GM21367 (cell line): ENCODE data around the gene CYP1A1.

Source experiments
- ATAC-seq: cut with Tn5 transposase; IDR thresholded peaks from one replicate; pipeline ENCODE4 v1.9.1; 2021; ENCODE audit not compliant: unreplicated experiment

Gene CYP1A1

DNA sequence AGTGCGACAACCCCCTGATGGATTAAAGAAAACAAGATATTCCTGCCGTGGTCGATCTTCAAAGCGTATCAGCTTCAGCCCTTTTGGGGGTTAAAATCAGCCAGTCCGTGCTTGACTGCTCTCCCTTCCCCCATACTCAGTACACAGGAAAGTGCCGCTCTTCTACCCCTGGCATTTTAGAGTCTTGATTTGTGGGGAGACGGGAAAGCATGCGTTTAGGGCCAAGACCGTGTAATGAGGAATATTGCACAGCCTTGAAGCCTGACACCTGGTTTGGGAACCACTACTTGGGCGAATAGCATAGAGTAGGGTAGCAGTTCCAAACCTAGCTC, 29.0 kb downstream of the CYP1A1 start:
- ATAC-seq, result peak; percentile 10

- peak; percentile 74 for ATAC-seq
These were observed 29.5 kb downstream of the CYP1A1 start, which contains the start of gene EDC3 for GRCh38 chr15:74695597-74696397. EDC3 (minus strand) TSS chr15:74696024; CDS start chr15:74675124, 20,900 bp downstream.

- ATAC-seq, result no peak
These were observed 33.0 kb downstream of the CYP1A1 start for GRCh38 chr15:74692327-74692726.

DNA sequence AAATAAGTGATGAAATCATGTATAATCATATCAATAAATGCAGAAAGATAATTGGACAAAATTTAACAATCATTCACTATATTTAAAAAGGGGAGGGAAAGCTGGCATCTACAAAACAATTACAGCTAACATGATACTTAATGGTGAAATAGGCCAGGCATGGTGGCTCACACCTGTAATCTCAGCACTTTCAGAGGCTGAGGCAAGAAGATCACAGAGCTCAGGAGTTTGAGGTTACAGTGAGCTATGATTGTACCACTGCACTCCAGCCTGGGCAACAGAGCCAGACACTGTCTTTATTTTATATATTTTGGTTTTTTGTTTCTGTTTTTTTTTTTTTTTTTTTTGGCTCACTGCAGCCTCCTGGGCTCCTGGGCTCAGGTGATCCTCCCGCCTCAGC, 41.6 kb downstream of the CYP1A1 start:
- ATAC-seq, result no peak

GRCh38 chr15:74682954-74683353, 42.4 kb downstream of the CYP1A1 start:
- ATAC-seq, result no peak

- no peak for ATAC-seq
These were observed 44.9 kb downstream of the CYP1A1 start for GRCh38 chr15:74680456-74680855.

GRCh38 chr15:74676801-74677200, 48.5 kb downstream of the CYP1A1 start:
- no peak for ATAC-seq

GRCh38 chr15:74674161-74674560, 51.2 kb downstream of the CYP1A1 start:
- ATAC-seq, result no peak

DNA sequence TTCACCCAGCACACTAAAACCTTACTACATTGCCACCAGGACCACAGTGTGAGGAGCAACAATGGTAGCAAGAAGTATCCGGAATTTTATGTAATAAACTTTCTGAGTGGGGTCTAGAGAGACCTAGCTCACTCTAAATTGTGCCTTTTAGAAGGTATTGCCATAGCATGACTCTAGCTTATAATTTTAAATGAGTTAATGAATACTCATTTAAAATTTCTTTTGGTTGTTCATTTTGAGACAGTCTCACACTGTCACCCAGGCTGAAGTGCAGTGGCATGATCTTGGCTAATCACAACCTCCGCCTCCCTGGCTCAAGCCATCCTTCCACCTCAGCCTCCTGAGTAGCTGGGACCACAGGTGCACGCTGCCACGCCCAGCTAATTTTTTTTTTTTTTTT, 55.7 kb downstream of the CYP1A1 start:
- ATAC-seq, result no peak
